BJ (cell line): ENCODE results near the gene GREB1. TPM values are rescaled to one million over a fixed set of nuclear protein-coding genes. Genes with fewer than 3 reads are reported as not detected.

Source experiments
- CTCF ChIA-PET: fragments of 350-600 bp; formaldehyde crosslinking; extraction: SDS; loops from one replicate; lab custom pipeline; 2021; ENCODE audit warnings: antibody characterized with exemption, inconsistent platforms; lab: Yijun Ruan, JAX
- POLR2A ChIA-PET: fragments of 300-600 bp; sonication (Branson Sonifier 250); formaldehyde crosslinking; extraction: SDS; loops from one replicate; lab custom pipeline; 2021; ENCODE audit warnings: antibody characterized with exemption; lab: Charles Lee
- DNase-seq: peaks from one replicate; pipeline ENCODE4 v3.0.0-alpha.2; 2011; ENCODE audit warnings: low read depth
- H3K27me3 ChIP-seq: 2 replicates; pipeline ENCODE4 v1.6.0; 2011; ENCODE audit warnings: low read length; ENCODE audit not compliant: control insufficient read depth, insufficient read depth
- H3K36me3 ChIP-seq: 2 replicates; pipeline ENCODE4 v1.5.1; 2011; ENCODE audit warnings: low read length; ENCODE audit not compliant: control insufficient read depth, insufficient read depth
- H3K4me3 ChIP-seq: 2 replicates; pipeline ENCODE4 v1.5.1; 2011; ENCODE audit warnings: low read depth, mild to moderate bottlenecking, control low read depth, low read length
- CTCF ChIP-seq: IDR thresholded peaks from 2 replicates; pipeline ENCODE4 v1.5.1; 2011; ENCODE audit warnings: low read depth, mild to moderate bottlenecking, control low read depth, inconsistent platforms, low read length, moderate library complexity; ENCODE audit not compliant: insufficient read depth
- polyA plus RNA-seq: library from polyadenylated mRNA; depleted of rRNA; stranded (reverse); fragments of >200 nt; gene quantifications from 2 replicates; pipeline ENCODE4 v1.2.3, GENCODE V29; 2011

Gene GREB1
- polyA plus RNA-seq, 1 experiment: not detected

GRCh38 chr2:11633923-11634478 lies 100.2 kb downstream of the GREB1 start:
- ChIA-PET CTCF (no interaction called here), POLR2A (no interaction called here)
- TF ChIP-seq CTCF: no peak
- Histone ChIP-seq H3K4me3 (no peak overlapping the region), H3K27me3 (peaks cover 2% of the 10 kb centered on the region; the same call in 1 of the 2 replicates), H3K36me3 (no peaks in the 10 kb centered on the region)
- DNase-seq: no peak

- no peak for DNase-seq
- CTCF ChIA-PET: no interaction called here
These were observed 100.7 kb downstream of the GREB1 start for GRCh38 chr2:11634584-11634983.

GRCh38 chr2:11635141-11635540 lies 101.3 kb downstream of the GREB1 start:
- TF ChIP-seq CTCF: no peak

More at GRCh38 chr2:11634584-11634983, 100.7 kb downstream of the GREB1 start:
- no peaks in the 10 kb centered on the region for H3K36me3 ChIP-seq
- TF ChIP-seq CTCF: no peak
- peaks cover 2% of the 10 kb centered on the region; the same call in 1 of the 2 replicates for H3K27me3 ChIP-seq
- no peak overlapping the region for H3K4me3 ChIP-seq
- POLR2A ChIA-PET: no interaction called here

GRCh38 chr2:11636593-11637295 lies 102.9 kb downstream of the GREB1 start:
- Histone ChIP-seq H3K4me3 (no peak overlapping the region), H3K36me3 (no peaks in the 10 kb centered on the region), H3K27me3 (no peaks in the 10 kb centered on the region; the same call in 1 of the 2 replicates)
- no peak for TF ChIP-seq CTCF
- DNase-seq: no peak
- ChIA-PET POLR2A (no interaction called here), CTCF (no interaction called here)

More at GRCh38 chr2:11635141-11635540, 101.3 kb downstream of the GREB1 start:
- no peak for DNase-seq
- ChIA-PET CTCF (no interaction called here), POLR2A (no interaction called here)
- peaks cover 2% of the 10 kb centered on the region; the same call in 1 of the 2 replicates for H3K27me3 ChIP-seq
- H3K4me3 ChIP-seq: no peak overlapping the region
- H3K36me3 ChIP-seq: no peaks in the 10 kb centered on the region

GRCh38 chr2:11637546-11637945 lies 103.7 kb downstream of the GREB1 start:
- no peak for DNase-seq
- Histone ChIP-seq H3K36me3 (no peaks in the 10 kb centered on the region), H3K27me3 (no peaks in the 10 kb centered on the region; the same call in 1 of the 2 replicates), H3K4me3 (no peak overlapping the region)
- TF ChIP-seq CTCF: no peak
- ChIA-PET POLR2A (no interaction called here), CTCF (no interaction called here)
